Gastrocnemius medialis (tissue), 4 donors: Measurements from ENCODE around the gene SLAMF9.

Source experiments
- POLR2A ChIP-seq, 2 donors: fragments of 450-650 bp; IDR thresholded peaks; one replicate each; pipeline ENCODE4 v1.6.1; 2017; ENCODE audit warnings: antibody characterized with exemption in 2 of 2, mild to moderate bottlenecking in 2 of 2, moderate library complexity in 2 of 2
- TF ChIP-seq, protein P1 (sequence below), 5 experiments: fragments of 450-650 bp in 3 of 5; fragments of 200-600 bp in 2 of 5; sonication (generic) in 2 of 5; IDR thresholded peaks in 4 of 5; conservative IDR thresholded peaks in 1 of 5; 1 replicate in 4 of 5; 2 replicates in 1 of 5; pipeline ENCODE4 v1.5.1; 2016 to 2019; ENCODE audit warnings: antibody characterized with exemption in 5 of 5, mild to moderate bottlenecking in 3 of 5, moderate library complexity in 3 of 5

DNA sequence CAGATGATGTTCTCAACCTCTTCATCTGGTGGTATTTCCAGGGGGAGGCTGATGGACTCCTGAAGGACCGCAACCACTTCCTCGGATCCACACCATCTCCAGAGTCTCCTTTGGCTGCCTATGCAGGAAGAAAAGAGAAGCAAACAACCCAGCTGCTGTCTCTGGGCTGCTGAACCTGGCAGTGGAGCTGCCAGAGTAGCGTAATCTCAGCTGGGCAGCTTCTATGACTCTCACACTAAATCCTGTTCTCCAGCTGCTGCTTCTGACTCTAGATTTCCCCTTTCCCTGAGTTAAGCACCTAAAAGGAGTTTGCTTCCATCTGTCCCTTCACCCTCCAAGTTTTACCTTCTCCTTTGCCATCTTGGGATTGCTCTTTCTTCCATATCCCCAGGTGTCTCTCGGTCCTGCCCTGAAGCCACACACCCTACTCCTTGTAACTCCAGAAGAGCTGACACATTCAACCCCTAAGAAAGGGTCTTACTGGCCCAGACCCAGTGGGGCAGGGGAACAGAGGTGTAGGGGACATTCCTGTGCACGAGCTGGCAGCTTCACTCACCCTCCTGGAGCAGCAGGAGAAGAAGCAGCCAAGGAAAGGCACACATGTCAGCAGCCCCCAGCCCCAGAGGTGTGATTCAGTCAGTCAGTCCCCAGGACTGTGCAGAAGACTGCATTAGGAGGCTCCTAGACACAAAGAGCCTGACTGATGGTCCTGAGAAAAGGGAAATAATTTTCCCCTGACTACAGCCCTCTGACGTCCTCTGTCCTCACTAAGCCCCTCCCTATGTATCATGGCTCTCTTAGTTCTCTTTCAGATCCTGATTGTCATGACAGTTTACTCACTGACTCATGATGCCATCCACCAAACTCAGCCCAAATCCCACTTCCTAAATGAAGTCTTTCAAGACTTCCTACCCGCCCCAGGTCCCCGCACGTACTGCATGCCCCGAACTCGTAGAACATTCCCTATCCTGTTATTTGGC lies at the start of gene SLAMF9:
- TF ChIP-seq, protein P1, sequence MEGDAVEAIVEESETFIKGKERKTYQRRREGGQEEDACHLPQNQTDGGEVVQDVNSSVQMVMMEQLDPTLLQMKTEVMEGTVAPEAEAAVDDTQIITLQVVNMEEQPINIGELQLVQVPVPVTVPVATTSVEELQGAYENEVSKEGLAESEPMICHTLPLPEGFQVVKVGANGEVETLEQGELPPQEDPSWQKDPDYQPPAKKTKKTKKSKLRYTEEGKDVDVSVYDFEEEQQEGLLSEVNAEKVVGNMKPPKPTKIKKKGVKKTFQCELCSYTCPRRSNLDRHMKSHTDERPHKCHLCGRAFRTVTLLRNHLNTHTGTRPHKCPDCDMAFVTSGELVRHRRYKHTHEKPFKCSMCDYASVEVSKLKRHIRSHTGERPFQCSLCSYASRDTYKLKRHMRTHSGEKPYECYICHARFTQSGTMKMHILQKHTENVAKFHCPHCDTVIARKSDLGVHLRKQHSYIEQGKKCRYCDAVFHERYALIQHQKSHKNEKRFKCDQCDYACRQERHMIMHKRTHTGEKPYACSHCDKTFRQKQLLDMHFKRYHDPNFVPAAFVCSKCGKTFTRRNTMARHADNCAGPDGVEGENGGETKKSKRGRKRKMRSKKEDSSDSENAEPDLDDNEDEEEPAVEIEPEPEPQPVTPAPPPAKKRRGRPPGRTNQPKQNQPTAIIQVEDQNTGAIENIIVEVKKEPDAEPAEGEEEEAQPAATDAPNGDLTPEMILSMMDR (IDR thresholded peaks at IDR 0.05 in 4 of 5, conservative IDR thresholded peaks at IDR 0.05 in 1 of 5): no peak
- TF ChIP-seq POLR2A (IDR thresholded peaks at IDR 0.05): no peak
